COR-L47 (cell line): Measurements from ENCODE around the gene ZNF618.
"Not testable (repeated sequence)": the region's sequence is repeated elsewhere in the genome, so short reads cannot be mapped to it uniquely, and the experiment has no call there.

Source experiments
- DNase-seq: peaks from one replicate; lab custom pipeline; 2025; lab: John Stamatoyannopoulos, UW

The ZNF618 gene

DNA sequence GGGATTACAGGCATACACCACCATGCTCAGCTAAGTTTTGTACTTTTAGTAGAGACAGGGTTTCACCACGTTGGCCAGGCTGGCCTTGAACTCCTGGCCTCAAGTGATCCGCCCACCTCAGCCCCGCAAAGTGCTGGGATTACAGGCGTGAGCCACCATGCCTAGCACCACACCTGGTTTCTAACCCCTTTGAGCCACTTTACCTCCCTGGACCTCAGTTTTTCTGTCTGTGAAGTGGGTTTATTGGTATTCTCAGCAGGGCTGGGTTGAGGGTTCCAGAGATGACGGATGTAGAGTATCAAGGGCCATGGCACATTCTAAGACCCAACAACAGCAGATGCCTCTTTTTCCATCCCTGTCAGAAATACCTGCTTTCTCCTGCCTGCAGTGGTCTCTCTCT, 163.4 kb downstream of the ZNF618 start:
- DNase-seq = no peak

DNA sequence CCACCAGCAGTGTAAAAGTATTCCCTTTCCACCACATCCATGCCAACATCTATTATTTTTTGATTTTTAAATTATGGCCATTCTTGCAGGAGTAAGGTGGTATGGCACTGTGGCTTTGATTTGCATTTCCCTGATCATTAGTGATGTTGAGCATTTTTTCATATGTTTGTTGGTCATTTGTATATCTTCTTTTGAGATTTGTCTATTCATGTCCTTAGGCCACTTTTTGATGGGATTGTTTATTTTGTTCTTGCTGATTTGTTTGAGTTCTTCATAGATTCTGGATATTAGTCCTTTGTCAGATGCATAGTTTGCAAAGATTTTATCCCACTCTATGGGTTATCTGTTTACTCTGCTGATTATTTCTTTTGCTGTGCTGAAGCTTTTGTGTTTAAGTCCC, 167.6 kb downstream of the ZNF618 start:
- not testable (repeated sequence) for DNase-seq

DNA sequence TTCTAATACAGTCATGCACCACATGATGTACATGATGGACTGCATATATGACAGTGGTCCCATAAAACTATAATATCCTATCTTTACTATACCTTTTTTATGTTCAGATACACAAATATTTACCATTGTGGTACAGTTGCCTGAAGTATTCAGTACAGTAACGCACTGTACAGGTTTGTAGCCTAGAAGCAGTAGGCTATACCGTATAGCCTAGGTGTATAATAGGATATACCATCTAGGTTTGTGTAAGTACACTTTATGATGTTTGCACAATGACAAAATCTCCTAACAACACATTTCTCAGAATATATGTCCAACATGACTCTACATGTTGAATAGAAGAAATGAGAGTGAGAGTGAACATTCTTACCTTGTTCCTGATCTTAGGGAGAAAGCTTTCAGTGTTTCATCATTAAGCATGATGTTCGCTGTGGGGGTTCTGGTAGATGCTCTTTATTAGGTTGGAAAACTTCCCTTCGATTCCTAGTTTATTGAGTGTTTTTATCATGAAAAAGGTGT, 170.2 kb downstream of the ZNF618 start:
- DNase-seq = no peak

DNA sequence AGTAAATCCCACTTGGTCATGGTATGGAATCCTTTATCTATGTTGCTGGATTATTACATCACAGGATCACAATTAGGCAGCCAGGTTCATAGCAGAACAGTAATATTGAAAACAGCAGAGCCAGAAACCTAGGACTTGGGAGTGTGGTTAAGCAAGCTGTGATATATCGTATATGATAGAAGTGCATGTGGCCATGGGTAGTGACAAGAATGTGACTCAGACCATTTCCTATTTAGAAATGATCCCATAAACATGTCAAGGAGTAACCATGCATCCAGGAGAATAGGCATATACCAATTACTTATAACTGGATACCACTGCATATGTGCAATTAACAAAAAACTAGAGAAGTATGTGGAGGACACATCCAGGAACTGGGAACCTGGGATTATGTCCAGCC, 170.8 kb downstream of the ZNF618 start:
- DNase-seq = no peak

DNA sequence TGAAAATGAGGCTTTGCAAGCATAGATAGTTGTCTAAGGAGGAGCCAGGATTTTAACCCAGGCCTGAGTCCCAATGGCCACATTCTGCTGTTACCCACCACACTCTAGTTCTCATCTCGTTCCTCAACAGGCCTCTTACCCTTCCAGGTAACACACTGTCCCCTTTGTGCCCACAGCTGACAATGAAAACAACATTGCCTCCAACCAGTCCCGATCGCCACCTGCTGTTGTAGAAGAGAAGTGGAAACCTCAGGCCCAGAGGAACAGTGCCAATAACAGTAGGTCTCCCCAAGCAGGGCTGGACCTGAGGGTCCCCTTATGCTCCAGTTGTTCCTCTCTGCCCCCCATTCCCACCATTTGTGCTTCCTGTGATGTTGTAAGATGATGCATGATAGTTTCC, 171.6 kb downstream of the ZNF618 start:
- no peak for DNase-seq

DNA sequence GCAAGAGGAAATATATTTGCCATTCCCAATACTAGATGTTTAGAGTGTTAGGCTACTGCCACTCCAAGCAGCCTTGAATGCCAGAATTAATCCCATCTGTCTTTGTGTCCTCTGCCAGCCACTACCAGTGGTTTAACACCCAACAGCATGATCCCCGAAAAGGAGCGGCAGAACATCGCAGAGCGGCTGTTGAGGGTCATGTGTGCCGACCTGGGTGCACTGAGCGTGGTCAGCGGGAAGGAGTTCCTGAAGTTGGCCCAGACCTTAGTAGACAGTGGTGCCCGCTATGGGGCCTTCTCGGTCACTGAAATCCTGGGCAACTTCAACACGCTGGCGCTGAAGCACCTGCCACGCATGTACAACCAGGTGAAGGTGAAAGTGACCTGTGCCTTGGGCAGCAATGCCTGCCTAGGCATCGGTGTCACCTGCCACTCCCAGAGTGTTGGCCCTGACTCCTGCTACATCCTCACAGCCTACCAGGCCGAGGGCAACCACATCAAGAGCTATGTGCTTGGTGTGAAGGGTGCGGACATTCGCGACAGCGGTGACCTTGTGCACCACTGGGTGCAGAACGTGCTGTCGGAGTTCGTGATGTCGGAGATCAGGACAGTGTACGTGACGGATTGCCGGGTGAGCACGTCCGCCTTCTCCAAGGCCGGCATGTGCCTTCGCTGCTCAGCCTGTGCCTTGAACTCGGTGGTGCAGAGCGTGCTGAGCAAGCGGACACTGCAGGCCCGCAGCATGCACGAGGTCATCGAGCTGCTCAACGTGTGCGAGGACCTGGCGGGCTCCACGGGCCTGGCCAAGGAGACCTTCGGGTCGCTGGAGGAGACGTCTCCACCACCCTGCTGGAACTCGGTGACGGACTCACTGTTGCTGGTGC, 172.7 kb downstream of the ZNF618 start:
- no peak for DNase-seq

DNA sequence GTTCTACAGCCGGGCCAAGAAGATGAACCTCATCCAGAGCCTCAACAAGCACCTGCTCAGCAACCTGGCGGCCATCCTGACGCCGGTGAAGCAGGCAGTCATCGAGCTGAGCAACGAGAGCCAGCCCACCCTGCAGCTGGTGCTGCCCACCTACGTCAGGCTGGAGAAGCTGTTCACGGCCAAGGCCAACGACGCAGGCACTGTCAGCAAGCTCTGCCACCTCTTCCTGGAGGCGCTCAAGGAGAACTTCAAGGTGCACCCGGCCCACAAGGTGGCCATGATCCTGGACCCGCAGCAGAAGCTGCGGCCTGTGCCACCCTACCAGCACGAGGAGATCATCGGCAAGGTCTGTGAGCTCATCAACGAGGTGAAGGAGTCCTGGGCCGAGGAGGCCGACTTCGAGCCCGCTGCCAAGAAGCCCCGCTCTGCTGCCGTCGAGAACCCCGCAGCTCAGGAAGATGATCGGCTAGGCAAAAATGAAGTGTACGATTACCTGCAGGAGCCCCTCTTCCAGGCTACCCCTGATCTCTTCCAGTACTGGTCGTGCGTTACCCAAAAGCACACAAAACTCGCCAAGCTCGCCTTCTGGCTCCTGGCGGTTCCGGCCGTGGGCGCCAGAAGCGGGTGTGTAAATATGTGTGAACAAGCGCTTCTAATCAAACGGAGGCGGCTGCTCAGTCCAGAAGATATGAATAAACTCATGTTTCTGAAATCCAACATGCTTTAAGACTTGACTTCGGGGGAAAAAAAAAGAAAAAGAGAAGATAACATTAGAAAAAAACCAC, 173.5 kb downstream of the ZNF618 start:
- DNase-seq = no peak

DNA sequence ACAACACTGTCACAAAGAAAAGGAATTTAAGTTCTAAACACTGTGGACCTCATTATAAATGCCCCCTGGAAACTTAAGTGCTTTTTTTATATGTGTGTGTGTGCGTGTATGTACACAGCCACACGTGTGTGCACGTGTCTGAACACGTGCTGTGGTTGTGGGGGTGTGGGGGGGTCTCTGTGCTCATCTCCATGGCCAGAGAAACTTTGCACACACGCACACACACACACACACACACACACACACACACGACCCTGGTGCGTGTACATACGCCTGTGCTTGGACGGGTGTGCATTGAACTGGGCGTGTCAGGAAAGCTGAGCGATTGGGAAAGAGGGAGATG, 174.1 kb downstream of the ZNF618 start:
- DNase-seq = no peak

DNA sequence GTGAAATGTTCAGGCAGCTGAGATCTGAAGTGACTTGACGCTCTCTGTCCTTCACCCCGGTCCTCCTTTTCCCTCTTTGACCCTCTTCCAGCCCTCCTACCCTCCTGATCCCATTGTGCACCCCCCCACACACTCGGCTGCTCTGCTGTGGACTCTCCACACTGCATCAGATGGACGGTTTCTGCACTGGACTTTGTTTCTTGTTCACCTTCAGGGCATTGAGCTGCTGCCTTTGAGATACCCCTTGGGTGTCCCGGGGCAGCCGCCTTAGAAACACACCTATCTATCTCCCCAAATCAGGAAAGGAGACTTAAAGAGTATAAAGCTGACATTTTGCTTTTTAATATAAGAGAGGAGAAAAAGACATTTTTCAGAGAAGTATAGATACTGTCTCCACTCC, 174.5 kb downstream of the ZNF618 start:
- DNase-seq = no peak

DNA sequence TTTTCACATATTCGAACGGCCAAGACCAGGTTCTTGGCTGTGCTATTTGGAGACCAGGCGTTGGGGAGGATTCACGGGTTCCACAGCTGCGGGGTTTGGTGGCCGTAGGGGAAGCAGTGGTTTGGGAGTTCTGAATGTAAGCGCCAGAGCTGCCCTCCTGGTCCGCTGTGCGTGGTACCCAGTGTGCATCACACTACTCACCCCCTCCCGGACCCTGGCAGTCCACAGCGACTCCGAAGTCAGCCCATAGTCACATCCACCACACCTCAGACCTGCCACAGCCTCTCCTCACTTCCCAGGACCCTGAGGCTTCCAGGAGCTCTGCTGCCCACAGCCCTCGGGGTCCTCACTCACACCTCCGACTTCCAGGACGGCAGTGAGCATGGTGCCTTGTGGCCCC, 175.2 kb downstream of the ZNF618 start:
- no peak for DNase-seq

DNA sequence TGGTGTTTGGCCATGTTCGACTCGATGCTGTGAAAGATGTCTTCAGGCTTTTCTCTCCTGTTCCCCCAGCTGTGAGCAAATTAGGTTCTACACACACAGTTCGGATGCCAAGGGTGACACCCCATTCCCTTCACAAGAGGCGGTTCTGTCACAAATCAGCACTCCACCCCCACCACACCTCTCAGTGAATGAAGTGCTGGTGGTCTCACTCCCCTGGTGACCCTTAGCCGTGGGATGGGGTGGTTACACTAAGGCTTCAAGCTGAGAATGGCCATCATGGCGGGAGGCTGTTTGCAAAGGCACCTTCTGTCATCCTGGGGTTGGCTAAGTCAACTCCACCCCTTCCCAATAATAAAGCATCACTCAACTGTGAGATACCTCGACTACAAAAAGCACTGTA, 175.6 kb downstream of the ZNF618 start:
- DNase-seq = no peak

DNA sequence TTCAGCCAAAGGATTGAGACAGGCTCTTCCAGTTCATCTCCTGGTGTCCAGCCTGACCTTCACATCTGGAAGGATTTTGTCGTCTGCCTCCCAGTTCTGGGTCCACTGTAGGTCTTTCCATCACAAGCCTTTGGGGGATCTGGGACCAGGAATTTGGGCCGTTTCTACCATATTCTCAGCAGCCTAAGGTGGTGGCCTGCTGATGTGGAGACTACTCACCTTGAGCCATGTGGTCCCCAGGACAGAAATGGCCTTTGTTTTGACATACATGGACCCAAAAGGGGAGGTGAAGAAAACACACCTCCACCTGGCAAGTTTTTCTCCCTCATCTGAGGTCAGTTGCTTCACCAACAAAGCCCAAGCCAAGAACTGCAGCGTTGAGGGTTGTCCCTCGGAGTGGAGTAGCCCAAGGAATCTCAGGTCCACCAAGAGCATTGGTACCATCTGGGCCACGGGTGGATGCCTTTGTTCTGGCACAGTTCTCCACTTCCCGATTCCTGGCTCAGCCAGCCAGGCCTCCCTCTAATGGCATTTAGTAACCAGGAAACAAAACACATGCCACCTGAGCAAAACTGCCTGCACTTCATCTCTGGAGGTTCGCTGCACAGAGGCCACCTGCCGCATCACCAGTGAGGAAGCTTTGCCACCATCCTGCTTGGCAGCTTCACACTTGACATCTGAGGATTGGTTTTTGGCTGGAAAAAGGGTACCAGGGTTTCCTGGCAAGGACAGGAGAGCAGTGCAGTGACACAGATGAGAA, 177.3 kb downstream of the ZNF618 start:
- no peak for DNase-seq

DNA sequence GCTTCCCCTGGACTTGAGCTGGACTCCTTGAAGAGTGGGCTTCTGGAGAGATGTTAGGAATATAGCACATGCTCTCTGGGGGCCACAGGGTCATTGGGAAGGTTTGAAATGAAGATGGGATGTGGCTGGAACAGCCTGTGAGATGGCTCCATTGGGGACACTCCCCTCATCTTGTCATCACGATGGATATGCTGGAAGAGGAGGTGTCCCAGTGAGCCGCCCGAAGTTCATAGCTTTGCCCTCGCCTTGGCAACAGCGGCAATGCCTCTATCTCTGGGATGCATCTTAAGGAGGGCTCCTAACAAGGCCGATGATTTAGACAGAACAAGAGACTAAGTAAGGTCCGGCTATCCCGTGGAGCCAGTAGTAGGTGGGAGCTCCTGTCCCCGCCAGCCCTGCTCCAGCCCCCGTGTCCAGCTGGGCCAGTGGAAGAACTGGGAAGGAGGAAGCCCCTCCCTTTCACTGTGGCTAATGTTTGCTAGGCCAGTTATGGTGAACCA, 178.1 kb downstream of the ZNF618 start:
- DNase-seq = no peak

DNA sequence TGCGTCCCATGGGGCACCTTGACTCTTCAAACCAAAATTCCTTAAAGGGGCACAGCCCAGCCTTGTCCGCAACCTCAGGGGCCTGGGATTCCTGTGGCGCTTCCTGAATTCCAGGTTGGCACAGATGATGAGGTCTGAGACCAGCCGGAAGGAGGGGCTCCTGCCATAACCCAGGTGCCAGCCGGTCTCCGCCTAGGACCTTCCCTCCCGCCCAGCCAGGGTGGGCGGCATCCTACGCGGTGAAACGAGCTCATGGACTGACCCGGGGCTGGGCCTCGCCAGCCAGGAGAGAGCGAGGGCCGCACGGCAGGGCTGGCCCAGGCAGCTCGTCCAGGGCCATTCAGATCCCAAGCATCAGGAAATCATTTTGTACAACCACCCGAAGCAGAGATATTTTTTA, 179.0 kb downstream of the ZNF618 start:
- no peak for DNase-seq

DNA sequence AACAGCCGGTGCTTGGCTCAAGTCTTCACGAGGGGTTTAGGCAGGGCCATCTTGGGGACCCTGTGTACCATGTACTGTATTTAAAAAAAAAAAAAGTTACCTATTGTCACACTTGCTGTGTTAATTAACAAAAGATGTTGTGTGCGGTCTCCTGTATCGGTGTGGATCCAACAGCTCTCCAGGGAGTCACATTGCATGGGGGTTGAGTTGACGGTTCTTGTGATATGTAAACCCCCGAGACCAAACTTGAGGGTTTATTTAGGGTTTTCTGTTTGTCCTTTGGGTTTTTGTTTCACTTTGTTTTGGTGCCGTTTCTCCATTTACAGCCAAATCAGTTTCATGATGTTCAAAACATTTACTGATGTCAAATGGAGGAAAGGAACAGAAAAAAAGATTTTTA, 179.8 kb downstream of the ZNF618 start:
- DNase-seq = no peak

DNA sequence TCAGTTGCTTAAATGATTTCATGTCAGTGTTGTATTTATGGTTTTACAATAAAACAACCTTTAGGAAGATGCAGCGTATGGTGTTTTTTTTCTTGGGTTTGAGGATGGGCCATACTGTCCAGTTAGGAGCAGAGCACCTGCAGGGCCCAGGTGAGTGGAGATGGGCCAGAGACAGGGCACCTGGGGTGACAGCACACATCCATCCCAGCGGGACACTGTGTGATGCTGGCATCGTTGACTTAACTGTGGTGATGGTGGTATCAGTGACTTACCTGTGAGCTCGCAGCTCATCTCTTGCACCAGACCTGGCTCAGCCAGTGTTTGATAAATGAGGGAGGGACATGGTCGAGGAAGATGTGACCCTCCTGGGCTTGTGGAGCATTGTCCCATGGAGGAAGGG, 180.4 kb downstream of the ZNF618 start:
- DNase-seq = no peak

DNA sequence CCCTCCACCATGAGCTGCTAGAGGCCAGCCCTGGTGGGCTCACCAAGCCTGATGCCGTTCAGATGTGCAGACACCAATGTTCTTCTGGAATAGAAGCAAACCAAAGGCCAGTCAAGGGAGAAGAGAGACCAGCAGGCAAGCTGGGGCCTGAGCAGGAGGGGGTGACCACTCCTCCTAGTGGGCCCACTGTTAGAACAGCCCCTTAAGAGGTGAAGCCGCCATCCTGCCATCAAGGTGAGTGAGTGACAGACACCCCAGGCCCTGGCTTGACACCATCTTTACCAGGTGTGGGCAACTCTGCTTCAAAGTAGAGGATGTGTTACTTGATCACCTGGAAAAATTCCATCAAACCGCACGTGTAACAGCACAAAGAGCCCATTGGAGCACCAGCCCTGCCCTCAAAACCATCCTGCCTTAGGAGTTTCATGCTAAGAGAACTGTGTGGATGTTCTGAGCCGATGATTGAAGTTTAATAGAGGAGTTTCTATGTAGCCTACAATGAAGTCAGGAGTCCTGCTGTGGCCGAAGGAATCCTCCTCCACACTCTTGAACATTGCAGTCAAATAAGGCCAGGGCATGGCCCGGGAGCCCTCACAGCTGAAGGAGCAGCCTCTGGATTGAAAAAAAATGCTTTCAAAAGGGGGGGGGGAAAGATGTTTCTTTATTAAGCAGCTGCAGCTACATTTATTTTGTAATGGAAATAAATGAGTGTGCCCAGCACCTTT, 181.2 kb downstream of the ZNF618 start:
- no peak for DNase-seq

DNA sequence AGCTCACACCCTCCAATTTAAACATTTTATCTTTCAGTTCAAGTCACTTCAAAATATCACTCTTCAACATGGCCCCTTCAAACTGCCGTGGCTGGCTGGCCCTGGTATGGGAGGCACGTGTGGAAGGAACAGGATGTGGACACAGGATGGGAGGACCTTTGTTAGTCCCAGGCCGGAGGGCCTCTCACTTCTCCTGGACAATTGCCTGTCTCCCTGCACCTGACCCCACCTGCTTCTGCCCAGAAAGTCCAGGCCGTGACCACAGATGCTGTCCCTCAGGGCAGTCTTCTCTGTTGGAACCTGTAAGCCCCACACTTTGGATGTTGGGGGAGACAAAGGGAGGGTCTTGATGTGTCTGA, 182.6 kb downstream of the ZNF618 start:
- DNase-seq = no peak

DNA sequence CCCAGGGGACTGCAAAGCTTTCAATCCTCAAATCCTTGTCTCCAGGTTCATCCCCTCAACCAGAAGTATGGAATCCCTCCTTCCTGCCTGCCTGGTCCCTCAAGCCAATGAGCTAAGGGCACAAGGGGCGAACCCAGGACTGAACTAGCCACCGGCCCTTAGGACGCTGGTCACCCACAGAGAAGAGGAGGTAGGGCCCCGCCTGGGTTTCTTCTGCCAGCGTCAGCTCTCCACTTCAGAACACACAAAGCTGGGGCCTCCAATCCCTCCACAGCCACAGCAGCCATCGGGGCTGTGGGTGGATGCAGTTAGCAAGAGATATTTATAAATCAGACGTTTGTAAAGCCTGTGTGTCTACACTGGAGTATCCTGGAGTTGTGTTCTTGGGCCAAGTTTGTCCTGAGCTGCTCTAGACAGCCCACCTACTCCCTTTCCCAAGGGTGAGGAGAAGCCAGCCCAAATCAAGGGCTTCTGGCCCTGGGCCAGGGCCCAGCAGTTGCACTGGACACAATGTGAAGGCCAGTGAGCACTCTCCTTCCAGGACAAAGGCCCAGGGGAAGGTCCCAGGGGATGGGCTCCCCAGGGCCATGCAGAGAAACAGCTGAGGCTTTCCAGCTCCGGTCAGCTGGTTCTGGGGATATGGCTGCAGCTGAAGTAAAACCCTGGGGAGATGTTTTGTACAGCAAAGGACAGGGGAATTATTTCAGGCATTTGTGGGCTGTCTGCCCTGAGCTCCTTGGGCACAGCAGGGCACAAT, 183.1 kb downstream of the ZNF618 start:
- no peak for DNase-seq

DNA sequence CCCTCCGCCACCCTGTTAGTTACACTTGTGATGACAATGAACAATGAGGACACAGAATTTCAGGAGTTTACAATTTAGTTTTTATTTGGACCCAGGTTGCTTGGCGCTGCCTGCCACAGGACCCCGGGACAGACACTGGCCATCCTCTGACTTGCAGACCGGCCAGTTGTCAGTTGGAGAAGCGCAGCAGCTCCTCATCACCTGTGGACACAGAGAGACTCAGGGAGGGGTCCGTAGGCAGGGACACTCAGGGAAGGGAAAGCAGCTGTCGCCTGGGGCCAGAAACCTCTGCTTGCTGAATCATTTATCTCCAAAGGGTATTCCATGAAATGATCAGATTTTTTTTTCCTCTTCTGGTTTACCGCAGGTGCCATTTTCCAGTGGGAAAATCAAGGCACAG, 184.0 kb downstream of the ZNF618 start:
- no peak for DNase-seq

DNA sequence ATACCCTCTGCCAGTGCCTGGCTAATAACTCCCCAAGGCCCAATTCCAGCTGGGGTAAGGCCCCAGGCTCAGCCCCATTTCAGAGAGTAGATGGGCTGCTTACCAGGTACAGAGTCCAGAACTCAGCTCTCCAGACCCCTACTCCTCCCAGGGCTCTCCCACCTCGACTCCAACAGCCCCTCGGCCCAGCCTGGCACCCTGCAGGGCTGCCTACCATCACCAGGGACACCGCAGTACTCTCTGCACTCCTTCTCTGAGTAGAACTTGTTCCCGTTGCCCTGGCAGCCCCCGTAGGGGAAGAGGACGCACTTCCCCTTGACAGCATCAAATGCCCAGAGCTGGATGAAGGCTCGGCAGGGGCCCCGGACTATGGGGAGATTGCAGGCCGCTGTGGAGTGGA, 184.6 kb downstream of the ZNF618 start:
- no peak for DNase-seq
